ENCODE measurements around the gene DNLZ.

Gene DNLZ

DNA sequence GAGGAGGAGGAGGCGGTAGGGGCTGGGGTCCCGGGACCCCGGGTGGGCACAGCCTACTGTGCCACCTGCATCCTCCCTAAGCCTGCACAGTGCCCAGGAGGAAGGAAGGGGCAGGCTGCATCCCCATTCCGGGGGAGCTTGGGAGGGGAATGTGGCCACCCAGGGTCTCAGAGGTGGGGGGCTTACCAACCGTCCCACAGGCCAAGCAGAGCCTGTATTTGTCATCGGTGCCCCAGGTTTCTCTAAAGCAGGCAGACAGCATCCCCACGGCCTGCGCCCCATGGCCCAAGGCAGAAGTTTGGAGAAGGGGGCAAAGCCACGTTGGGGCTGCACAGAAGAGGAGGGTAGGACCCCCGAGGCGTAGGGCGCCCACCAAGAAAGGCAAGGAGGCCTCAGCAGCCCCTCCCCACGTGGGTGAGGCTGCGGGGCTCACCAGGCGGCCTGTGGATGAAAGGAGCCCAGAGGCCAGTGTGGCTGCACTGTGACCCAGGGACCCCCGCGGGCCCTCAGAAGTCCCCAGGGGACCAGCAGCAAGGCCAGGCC is 36.7 kb downstream of the DNLZ start:
- Mint-ChIP-seq H3K36me3 (ENCODE audit: low read depth) (no peaks in the 10 kb centered on the region), H3K4me1 (peaks cover 62% of the 10 kb centered on the region), H3K27me3 (ENCODE audit: low read depth, poor library complexity) (peaks cover 8% of the 10 kb centered on the region), H3K9me3 (peaks cover 4% of the 10 kb centered on the region), H3K27ac (peak overlapping the region; percentile 88), H3K4me3 (peak overlapping the region; percentile 74)
- no peak for DNase-seq
- TF ChIP-seq, protein P1, sequence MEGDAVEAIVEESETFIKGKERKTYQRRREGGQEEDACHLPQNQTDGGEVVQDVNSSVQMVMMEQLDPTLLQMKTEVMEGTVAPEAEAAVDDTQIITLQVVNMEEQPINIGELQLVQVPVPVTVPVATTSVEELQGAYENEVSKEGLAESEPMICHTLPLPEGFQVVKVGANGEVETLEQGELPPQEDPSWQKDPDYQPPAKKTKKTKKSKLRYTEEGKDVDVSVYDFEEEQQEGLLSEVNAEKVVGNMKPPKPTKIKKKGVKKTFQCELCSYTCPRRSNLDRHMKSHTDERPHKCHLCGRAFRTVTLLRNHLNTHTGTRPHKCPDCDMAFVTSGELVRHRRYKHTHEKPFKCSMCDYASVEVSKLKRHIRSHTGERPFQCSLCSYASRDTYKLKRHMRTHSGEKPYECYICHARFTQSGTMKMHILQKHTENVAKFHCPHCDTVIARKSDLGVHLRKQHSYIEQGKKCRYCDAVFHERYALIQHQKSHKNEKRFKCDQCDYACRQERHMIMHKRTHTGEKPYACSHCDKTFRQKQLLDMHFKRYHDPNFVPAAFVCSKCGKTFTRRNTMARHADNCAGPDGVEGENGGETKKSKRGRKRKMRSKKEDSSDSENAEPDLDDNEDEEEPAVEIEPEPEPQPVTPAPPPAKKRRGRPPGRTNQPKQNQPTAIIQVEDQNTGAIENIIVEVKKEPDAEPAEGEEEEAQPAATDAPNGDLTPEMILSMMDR (IDR thresholded peaks at IDR 0.05), result no peak

DNA sequence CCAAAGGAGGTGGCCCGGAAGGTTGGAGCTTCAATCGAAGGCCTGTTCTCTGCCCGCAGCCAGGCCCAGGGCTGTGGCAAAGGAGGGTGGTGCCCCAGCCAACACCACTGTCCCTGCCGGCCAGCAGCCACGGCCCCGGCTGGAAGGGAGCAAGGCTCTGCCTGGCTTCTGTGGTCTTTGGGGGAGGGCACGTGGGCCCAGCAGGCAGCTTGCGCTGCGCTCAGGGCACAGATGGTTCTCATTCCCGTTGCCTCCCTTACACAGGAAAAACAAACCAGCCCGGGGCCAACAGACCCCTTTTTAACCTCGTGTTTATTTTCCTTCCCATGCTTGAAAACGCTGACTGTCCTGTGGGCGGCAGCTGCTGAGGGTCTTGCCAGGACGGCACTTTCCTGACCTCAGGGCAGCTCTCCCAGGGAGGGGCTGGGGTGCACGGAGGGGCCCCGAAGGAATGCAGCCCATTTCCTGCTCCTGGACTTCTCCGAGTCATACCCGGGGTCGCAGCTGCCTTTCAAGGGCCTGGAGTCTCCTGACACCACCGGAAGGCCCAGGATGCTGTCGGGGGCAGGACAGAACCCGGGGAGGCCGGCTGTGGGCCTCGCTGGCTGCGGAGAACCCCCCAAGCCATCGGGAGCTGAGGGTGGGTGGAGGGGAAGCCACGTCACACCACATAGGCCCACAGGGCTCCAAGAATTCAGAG is 37.3 kb downstream of the DNLZ start:
- Mint-ChIP-seq H3K36me3 (ENCODE audit: low read depth) (no peaks in the 10 kb centered on the region), H3K27ac (peak overlapping the region; percentile 88), H3K27me3 (ENCODE audit: low read depth, poor library complexity) (peaks cover 11% of the 10 kb centered on the region), H3K4me1 (peaks cover 69% of the 10 kb centered on the region), H3K4me3 (peak overlapping the region; percentile 74), H3K9me3 (peaks cover 6% of the 10 kb centered on the region)
- peak; percentile 65 for DNase-seq
- TF ChIP-seq, protein P1 (IDR thresholded peaks at IDR 0.05), result no peak

DNA sequence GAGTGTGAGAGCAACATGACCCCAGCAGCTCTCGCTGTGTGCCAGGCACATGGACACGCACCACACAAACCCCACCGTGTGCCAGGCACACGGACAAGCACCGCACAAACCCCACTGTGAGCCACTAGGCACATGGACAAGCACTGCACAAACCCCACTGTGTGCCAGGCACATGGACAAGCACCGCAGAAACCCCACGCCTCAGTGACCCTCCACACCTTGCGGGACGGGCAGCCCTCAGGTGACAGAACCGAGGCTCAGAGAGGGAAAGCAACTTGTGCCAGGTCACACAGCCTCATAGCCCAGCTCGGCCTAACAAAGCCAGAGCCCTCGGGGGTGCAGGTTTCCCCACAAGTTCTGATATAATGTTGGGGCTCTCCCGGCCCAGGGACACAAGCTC is 38.2 kb downstream of the DNLZ start:
- Mint-ChIP-seq H3K27me3 (ENCODE audit: low read depth, poor library complexity) (peaks cover 12% of the 10 kb centered on the region), H3K4me3 (no peak overlapping the region), H3K27ac (no peak overlapping the region), H3K9me3 (peaks cover 15% of the 10 kb centered on the region), H3K4me1 (peaks cover 64% of the 10 kb centered on the region), H3K36me3 (ENCODE audit: low read depth) (no peaks in the 10 kb centered on the region)
- TF ChIP-seq, protein P1 (IDR thresholded peaks at IDR 0.05), result no peak
- DNase-seq, result no peak

DNA sequence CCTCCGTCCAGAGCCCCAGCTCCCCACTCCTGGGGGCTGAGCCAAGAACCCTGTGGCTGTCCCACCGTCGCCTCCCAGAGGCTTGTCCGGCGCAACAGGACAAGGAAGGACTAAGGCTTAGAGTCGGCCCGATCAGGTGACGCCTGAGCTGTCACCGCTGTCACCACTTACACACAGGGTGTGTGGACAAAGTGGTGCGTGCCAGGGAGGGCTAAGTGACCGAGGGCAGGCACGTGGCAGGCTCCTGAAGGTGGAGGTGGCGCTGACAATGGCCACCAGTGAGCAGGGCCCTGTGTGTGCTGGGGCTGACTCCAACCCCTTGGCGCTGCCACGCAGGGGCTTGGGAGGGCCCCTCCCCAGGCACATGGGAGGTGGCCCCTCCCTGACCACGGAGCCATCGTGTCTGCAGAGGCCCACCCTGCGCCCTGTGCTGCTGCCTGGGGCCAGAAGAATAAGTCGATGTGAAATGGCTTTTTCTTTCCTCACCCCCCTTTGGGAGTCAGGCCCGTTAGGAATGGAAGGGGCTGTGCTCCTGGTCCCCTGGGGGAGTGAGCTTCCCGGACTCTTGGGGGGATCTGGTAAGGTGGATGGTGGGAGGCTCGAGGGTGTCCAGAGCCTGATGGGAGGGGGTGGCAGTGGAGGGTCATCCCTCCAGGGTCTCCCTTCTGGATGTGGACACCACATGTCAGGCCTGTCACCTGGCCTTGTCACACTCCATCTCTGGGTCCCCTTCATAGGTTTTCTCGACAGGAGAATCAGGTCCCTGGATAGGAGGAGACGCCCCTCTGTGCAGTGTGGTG is 38.8 kb downstream of the DNLZ start:
- Mint-ChIP-seq H3K4me1 (peaks cover 62% of the 10 kb centered on the region), H3K27me3 (ENCODE audit: low read depth, poor library complexity) (peaks cover 12% of the 10 kb centered on the region), H3K36me3 (ENCODE audit: low read depth) (no peaks in the 10 kb centered on the region), H3K9me3 (peaks cover 15% of the 10 kb centered on the region), H3K4me3 (no peak overlapping the region), H3K27ac (no peak overlapping the region)
- DNase-seq, result no peak
- TF ChIP-seq, protein P1 (IDR thresholded peaks at IDR 0.05), result no peak

DNA sequence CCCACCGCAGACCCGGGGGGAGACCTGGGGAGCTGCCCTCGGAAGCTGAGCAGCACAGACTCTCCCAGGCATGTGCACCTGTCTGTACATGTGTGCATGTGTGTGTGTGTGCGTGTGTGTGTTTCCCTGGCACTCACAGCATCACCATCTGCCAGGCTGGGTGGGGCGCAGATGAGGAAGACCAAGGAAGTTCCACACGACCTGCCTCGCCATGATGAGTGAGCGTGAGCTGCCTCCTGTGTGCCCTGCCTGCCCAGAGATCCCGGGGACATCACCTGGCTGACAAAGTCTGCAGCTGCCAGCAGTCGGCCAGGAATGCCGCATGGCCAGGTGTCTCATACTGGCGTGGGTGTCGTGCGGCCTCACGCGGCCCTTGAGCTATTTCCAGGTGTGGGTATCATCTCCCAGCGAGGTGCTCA is 40.2 kb downstream of the DNLZ start:
- H3K4me1 Mint-ChIP-seq, result peaks cover 52% of the 10 kb centered on the region
- H3K9me3 Mint-ChIP-seq, result peaks cover 15% of the 10 kb centered on the region
- peaks cover 12% of the 10 kb centered on the region for H3K27me3 Mint-ChIP-seq (ENCODE audit: low read depth, poor library complexity)
- no peak for DNase-seq
- H3K27ac Mint-ChIP-seq, result no peak overlapping the region
- no peaks in the 10 kb centered on the region for H3K36me3 Mint-ChIP-seq (ENCODE audit: low read depth)
- no peak overlapping the region for H3K4me3 Mint-ChIP-seq
- TF ChIP-seq, protein P1 (IDR thresholded peaks at IDR 0.05), result no peak

Data from nephron progenitor cell (in vitro differentiated cells).